Panc1 (cell line): ENCODE results near the gene IYD. TPM values are rescaled to one million over a fixed set of nuclear protein-coding genes. Genes with fewer than 3 reads are reported as not detected.

Source experiments
- ATAC-seq: fragments of 200-7000 bp; cut with Tn5 transposase; 2 replicates; pipeline ENCODE4 v1.9.1; 2020; ENCODE audit warnings: mild to moderate bottlenecking, moderate library complexity
- BruUV-seq: library from RNA; stranded (reverse); fragments of 400-500 nt; replicated peaks from 2 replicates; lab custom pipeline; 2021; lab: Mats Ljungman, UMichigan
- CTCF ChIA-PET: fragments of 300-600 bp; sonication (Branson Sonifier 250); formaldehyde crosslinking; loops from one replicate; lab custom pipeline; 2022; ENCODE audit warnings: antibody characterized with exemption; lab: Charles Lee
- POLR2A ChIA-PET: fragments of 300-600 bp; sonication (Branson Sonifier 250); formaldehyde crosslinking; loops from one replicate; lab custom pipeline; 2022; ENCODE audit warnings: antibody characterized with exemption; lab: Charles Lee
- DNase-seq: peaks from one replicate; pipeline ENCODE4 v3.0.0-alpha.2; 2010; ENCODE audit warnings: low read depth, low spot score
- H3K27ac ChIP-seq: 2 replicates; pipeline ENCODE4 v1.5.1; 2011; ENCODE audit warnings: mild to moderate bottlenecking, low read length, inconsistent platforms
- H3K27me3 ChIP-seq: fragments of 200-500 bp; sonication (Bioruptor generic); 2 replicates; pipeline ENCODE4 v1.6.0; 2014; ENCODE audit warnings: low read length, inconsistent platforms; ENCODE audit not compliant: control insufficient read depth, insufficient read depth
- H3K36me3 ChIP-seq: fragments of 200-500 bp; sonication (Bioruptor generic); 2 replicates; pipeline ENCODE4 v1.5.1; 2014; ENCODE audit warnings: inconsistent platforms, mild to moderate bottlenecking, low read length, moderate library complexity; ENCODE audit not compliant: control insufficient read depth, insufficient read depth
- H3K4me1 ChIP-seq: 2 replicates; pipeline ENCODE4 v1.5.1; 2011; ENCODE audit warnings: inconsistent platforms, mild to moderate bottlenecking, low read length, moderate library complexity; ENCODE audit not compliant: control insufficient read depth, insufficient read depth
- H3K4me3 ChIP-seq, 2 experiments: 2 replicates each; pipeline ENCODE4 v1.5.1; 2011 to 2012; ENCODE audit warnings: low read depth in 2 of 2, low read length in 2 of 2, mild to moderate bottlenecking in 2 of 2, inconsistent platforms in 1 of 2, moderate library complexity in 1 of 2
- H3K9me3 ChIP-seq: fragments of 200-500 bp; sonication (Bioruptor generic); 2 replicates; pipeline ENCODE4 v1.5.1; 2014; ENCODE audit warnings: low read depth, mild to moderate bottlenecking, inconsistent platforms, low read length, moderate library complexity; ENCODE audit not compliant: control insufficient read depth, insufficient read depth
- CTCF ChIP-seq: fragments of 450-650 bp; IDR thresholded peaks from 2 replicates; pipeline ENCODE4 v1.5.1; 2017; ENCODE audit warnings: mild to moderate bottlenecking
- POLR2AphosphoS5 ChIP-seq: IDR thresholded peaks from 2 replicates; pipeline ENCODE4 v1.6.1; 2012; ENCODE audit warnings: mild to moderate bottlenecking, low read depth, low read length, moderate library complexity
- REST ChIP-seq, 2 experiments: IDR thresholded peaks; 2 replicates each; pipeline ENCODE4 v1.6.1; 2011 to 2012; ENCODE audit warnings: low read depth in 2 of 2, control low read depth in 1 of 2, low read length in 1 of 2, mild to moderate bottlenecking in 1 of 2, moderate library complexity in 1 of 2; ENCODE audit not compliant: insufficient read depth in 1 of 2
- SIN3A ChIP-seq: IDR thresholded peaks from 2 replicates; pipeline ENCODE4 v1.6.1; 2012; ENCODE audit warnings: low read depth, mild to moderate bottlenecking, low read length, moderate library complexity, borderline replicate concordance; ENCODE audit not compliant: insufficient read depth
- TCF7L2 ChIP-seq: IDR thresholded peaks from 2 replicates; pipeline ENCODE4 v1.6.1; 2011; ENCODE audit warnings: mild to moderate bottlenecking, low read depth, low read length, inconsistent platforms
- in situ Hi-C: cut with HindIII; loops from 2 replicates; pipeline ENCODE4 v1.10.0; 2016; ENCODE audit warnings: low sequenced_read_pairs, low pct_unique_long_range_greater_than_20kb
- intact Hi-C: fragments of 100-400 bp; cut with micrococcal nuclease; formaldehyde crosslinking; loops from one replicate; pipeline ENCODE4 v1.10.0; 2022; ENCODE audit not compliant: unreplicated experiment
- total RNA-seq: library from RNA; stranded (reverse); gene quantifications from one replicate; pipeline ENCODE4 v1.2.1, GENCODE V29; 2021; ENCODE audit not compliant: unreplicated experiment

Gene IYD
- total RNA-seq, 1 experiment from 2014 or later, result 0.03 TPM

GRCh38 chr6:150325066-150325772, 43.6 kb upstream of the IYD start:
- Histone ChIP-seq H3K27me3 (no peaks in the 10 kb centered on the region), H3K4me1 (no peaks in the 10 kb centered on the region), H3K4me3 (no peak overlapping the region), H3K9me3 (no peaks in the 10 kb centered on the region), H3K36me3 (no peaks in the 10 kb centered on the region), H3K27ac (no peak overlapping the region)
- in situ Hi-C loops (no loop called here), intact Hi-C loops (no loop called here)
- no TSS peak for BruUV-seq
- TF ChIP-seq TCF7L2 (no peak), SIN3A (no peak), REST (IDR thresholded peaks at IDR 0.05; ENCODE audit: insufficient read depth in 1 of 2, low read depth in 2 of 2, low read length in 1 of 2) (no peak), POLR2AphosphoS5 (no peak), CTCF (no peak)
- DNase-seq (no peak), ATAC-seq (no peak)
- ChIA-PET POLR2A (interaction anchor here (0.5 to 0.6 kb wide), 2 partner anchors 27 to 166 kb away, joined by 4 to 5 read pairs; no protein-coding TSS in a partner anchor), CTCF (no interaction called here)

GRCh38 chr6:150327117-150327774, 41.6 kb upstream of the IYD start:
- Histone ChIP-seq H3K4me3 (no peak overlapping the region), H3K36me3 (no peaks in the 10 kb centered on the region), H3K4me1 (no peaks in the 10 kb centered on the region), H3K27me3 (no peaks in the 10 kb centered on the region), H3K9me3 (no peaks in the 10 kb centered on the region), H3K27ac (no peak overlapping the region)
- ATAC-seq (no peak; the same call in 1 of the 2 replicates), DNase-seq (no peak)
- intact Hi-C loops, result no loop called here
- in situ Hi-C loops, result no loop called here
- ChIA-PET POLR2A (no interaction called here), CTCF (no interaction called here)
- no TSS peak for BruUV-seq
- TF ChIP-seq TCF7L2 (no peak), SIN3A (no peak), POLR2AphosphoS5 (no peak), CTCF (no peak), REST (IDR thresholded peaks at IDR 0.05; ENCODE audit: insufficient read depth in 1 of 2, low read depth in 2 of 2, low read length in 1 of 2) (no peak)
